Lung (tissue), 16 donors: ENCODE data around the gene EPS15. TPM values are rescaled to one million over a fixed set of nuclear protein-coding genes. Genes with fewer than 3 reads are reported as not detected.

ENCODE experiments used
- ATAC-seq: fragments of 200-7000 bp; cut with Tn5 transposase; one replicate; pipeline ENCODE4 v1.9.1; 2020; ENCODE audit warnings: moderate number of reproducible peaks; ENCODE audit not compliant: insufficient read depth, low FRiP score
- DNase-seq, 3 donors: peaks; one replicate each; pipeline ENCODE4 v3.0.0-alpha.2; 2013 to 2017
- H3K27ac ChIP-seq, 2 donors: one replicate each; pipeline ENCODE4 v1.5.1; 2013; ENCODE audit warnings: mild to moderate bottlenecking in 2 of 2, moderate library complexity in 2 of 2, control low read depth in 1 of 2, inconsistent platforms in 1 of 2, low read depth in 1 of 2, low read length in 1 of 2
- H3K27me3 ChIP-seq, 3 donors: one replicate each; pipeline ENCODE4 v1.5.1; 2013; ENCODE audit warnings: low read length in 2 of 3; ENCODE audit not compliant: control insufficient read depth in 3 of 3, insufficient read depth in 3 of 3
- H3K36me3 ChIP-seq, 4 donors: one replicate each; pipeline ENCODE4 v1.5.1; 2013; ENCODE audit warnings: low read length in 4 of 4, mild to moderate bottlenecking in 1 of 4, moderate library complexity in 1 of 4; ENCODE audit not compliant: control insufficient read depth in 4 of 4, insufficient read depth in 4 of 4
- H3K4me1 ChIP-seq, 5 donors: one replicate each; pipeline ENCODE4 v1.5.1; 2013; ENCODE audit warnings: low read length in 5 of 5, mild to moderate bottlenecking in 2 of 5, moderate library complexity in 1 of 5; ENCODE audit not compliant: control insufficient read depth in 5 of 5, insufficient read depth in 5 of 5
- H3K4me3 ChIP-seq: one replicate; pipeline ENCODE4 v1.5.1; 2013; ENCODE audit warnings: mild to moderate bottlenecking, control low read depth, moderate library complexity
- H3K9ac ChIP-seq, 2 donors: one replicate each; pipeline ENCODE4 v1.5.1; 2013; ENCODE audit warnings: low read length in 2 of 2, control low read depth in 1 of 2; ENCODE audit not compliant: insufficient read depth in 1 of 2
- H3K9me3 ChIP-seq, 4 donors: one replicate each; pipeline ENCODE4 v1.5.1; 2013; ENCODE audit warnings: low read length in 3 of 4, mild to moderate bottlenecking in 1 of 4, moderate library complexity in 1 of 4; ENCODE audit not compliant: control insufficient read depth in 4 of 4, insufficient read depth in 3 of 4
- WGBS, 2 donors: extraction: QIAGEN DNeasy Blood & Tissue Kit; methylation state at CpG; one replicate each; pipeline ENCODE4 v1.1.7; 2013; 5-methylcytosine and 5-hydroxymethylcytosine counted together
- long read RNA-seq, 5 donors: transcript quantifications; one replicate each; lab custom pipeline, GENCODE V29; 2026
- polyA plus RNA-seq, 2 donors: library from polyadenylated mRNA; stranded (reverse); fragments of 200-250 nt; gene quantifications; one replicate each; pipeline ENCODE4 v1.2.1, GENCODE V29; 2013
- total RNA-seq, 2 donors: library from RNA; depleted of rRNA in 1 of 2; stranded (reverse); fragments of >200 nt in 1 of 2; gene quantifications; one replicate each; pipeline ENCODE4 v1.2.1, GENCODE V29; 2014 to 2021
- TF ChIP-seq, protein P1 (sequence below): IDR thresholded peaks from 2 replicates; pipeline ENCODE4 v1.5.1; 2012; ENCODE audit warnings: mild to moderate bottlenecking; ENCODE audit errors: control extremely low read depth, extremely low read depth
- donor health status: control.
- donor health status: control.
- donor health status: Bipolar disorder and iron deficiency.
- donor health status: healthy.
- donor health status: DM: yes; HTN: yes; CAD: no.

Gene EPS15
- total RNA-seq: 10 to 100 TPM; 71.1 to 87.2 TPM
- 10 to 100 TPM; 19.2 to 19.8 TPM for polyA plus RNA-seq
- long read RNA-seq, donor 1, full-length matches to known transcripts: 1 of 56 reads
- long read RNA-seq, donor 1, partial matches to known transcripts: 55 of 56 reads
- long read RNA-seq, donor 1, other reads (novel, unspliced or antisense): 0 of 56 reads
- long read RNA-seq, donor 2, full-length matches to known transcripts: 1 of 1 reads
- long read RNA-seq, donor 2, partial matches to known transcripts: 0 of 1 reads
- long read RNA-seq, donor 2, other reads (novel, unspliced or antisense): 0 of 1 reads
- long read RNA-seq, donor 3, partial matches to known transcripts: 0 of 1 reads
- long read RNA-seq, donor 3, other reads (novel, unspliced or antisense): 0 of 1 reads
- long read RNA-seq, donor 4: 0 reads
- long read RNA-seq, donor 5, full-length matches to known transcripts: 2 of 8 reads
- long read RNA-seq, donor 5, partial matches to known transcripts: 6 of 8 reads
- long read RNA-seq, donor 5, other reads (novel, unspliced or antisense): 0 of 8 reads

DNA sequence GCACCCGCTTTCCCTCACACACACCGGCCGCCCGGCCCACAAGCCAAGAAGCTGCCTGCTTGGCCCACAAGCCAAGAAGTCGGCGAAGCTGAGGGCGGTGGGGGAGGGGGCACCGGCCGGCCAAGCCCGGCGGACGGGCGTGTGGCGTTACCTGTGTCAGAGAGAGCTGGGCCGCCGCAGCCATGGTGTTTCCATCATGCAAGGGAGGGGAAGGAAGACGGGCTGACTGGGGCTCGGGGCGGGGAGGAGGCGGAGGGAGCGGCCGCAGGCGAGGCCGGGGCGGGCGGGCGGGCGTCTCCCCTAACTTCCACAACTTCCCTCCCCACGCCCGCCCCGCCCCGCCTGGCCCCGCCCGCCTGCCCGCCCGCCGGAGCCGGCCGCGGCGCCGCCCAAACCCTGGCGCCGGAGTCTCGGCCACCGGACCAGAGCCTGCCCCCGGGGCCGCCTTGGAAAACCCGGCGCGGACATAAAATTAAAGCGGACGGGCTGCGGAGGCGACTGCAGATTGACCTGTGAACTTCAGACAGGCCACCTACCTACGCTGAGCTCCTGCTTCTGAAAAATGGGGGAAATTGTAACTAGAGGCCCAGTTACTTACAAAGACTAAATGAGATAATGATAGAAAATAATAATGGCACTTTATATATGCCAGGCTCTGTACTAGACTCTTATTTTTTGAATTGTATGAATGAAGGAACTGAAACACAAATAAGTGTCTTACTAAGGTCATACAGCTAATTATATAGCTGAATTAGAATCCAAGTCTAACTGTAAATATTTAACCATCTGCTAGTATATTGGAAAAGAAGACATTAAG lies at the start of gene EPS15:
Gene EPS15, minus strand, starts transcription at position 219 of the 817 bp plus-strand sequence. Its CDS starts 35 bp downstream, at position 184.
- Histone ChIP-seq H3K9ac (peak within 1 kb of the TSS; percentile 48 to 85), H3K9me3 (no peaks in the 10 kb centered on the region), H3K4me1 (peaks cover 1 to 25% (median 11%) of the 10 kb centered on the region in 5 donors), H3K27ac (peak within 1 kb of the TSS; percentile 97 to 98), H3K36me3 (no peaks in the 10 kb centered on the region), H3K4me3 (peak within 1 kb of the TSS; percentile 95), H3K27me3 (no peaks in the 10 kb centered on the region)
- TF ChIP-seq, protein P1, sequence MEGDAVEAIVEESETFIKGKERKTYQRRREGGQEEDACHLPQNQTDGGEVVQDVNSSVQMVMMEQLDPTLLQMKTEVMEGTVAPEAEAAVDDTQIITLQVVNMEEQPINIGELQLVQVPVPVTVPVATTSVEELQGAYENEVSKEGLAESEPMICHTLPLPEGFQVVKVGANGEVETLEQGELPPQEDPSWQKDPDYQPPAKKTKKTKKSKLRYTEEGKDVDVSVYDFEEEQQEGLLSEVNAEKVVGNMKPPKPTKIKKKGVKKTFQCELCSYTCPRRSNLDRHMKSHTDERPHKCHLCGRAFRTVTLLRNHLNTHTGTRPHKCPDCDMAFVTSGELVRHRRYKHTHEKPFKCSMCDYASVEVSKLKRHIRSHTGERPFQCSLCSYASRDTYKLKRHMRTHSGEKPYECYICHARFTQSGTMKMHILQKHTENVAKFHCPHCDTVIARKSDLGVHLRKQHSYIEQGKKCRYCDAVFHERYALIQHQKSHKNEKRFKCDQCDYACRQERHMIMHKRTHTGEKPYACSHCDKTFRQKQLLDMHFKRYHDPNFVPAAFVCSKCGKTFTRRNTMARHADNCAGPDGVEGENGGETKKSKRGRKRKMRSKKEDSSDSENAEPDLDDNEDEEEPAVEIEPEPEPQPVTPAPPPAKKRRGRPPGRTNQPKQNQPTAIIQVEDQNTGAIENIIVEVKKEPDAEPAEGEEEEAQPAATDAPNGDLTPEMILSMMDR: no peak
- DNase-seq: peak; percentile 81 to 92 (median 89)
- 1 to 2% methylated on average over 35 to 55 of the region's 56 CpGs for whole genome bisulfite sequencing, 2 donors
- ATAC-seq: peak; percentile 75

DNA sequence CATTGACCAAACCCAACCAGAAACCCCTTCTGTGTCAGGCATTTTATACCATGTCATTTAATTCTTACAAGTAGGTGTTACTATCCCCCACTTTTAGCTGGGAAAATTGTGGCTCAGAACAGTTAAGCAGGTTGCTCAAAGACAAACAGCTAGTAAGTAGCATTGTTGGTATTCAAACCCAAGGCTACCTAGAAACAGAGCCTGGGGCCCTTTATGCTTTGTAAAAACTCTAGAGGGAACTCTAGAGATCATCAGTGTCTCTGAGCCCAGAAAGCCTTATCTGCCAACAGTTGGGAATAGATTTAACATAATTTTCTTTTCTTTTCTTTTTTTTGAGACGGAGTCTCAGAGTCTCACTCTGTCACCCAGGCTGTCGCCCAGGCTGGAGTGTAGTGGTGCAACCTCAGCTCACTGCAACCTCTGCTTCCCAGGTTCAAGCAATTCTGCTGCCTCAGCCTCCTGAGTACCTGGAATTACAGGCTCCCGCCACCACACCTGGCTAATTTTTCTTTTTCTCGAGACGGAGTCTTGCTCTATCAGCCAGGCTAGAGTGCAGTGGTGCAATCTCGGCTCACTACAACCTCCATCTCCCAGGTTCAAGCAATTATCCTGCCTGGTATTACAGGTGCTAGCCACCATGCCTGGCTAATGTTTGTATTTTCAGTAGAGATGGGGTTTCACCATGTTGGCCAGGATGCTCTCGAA lies 49.3 kb upstream of the EPS15 start:
- Histone ChIP-seq H3K9ac (no peak overlapping the region), H3K27me3 (no peaks in the 10 kb centered on the region), H3K36me3 (no peaks in the 10 kb centered on the region), H3K4me1 (peaks cover 0 to 25% (median 3%) of the 10 kb centered on the region in 5 donors), H3K4me3 (no peak overlapping the region), H3K27ac (peak overlapping the region in 1 of 2 donors; percentile 45), H3K9me3 (no peaks in the 10 kb centered on the region)
- 90 to 94% methylated on average over 7 of the region's 7 CpGs for WGBS, 2 donors
- ATAC-seq (no peak), DNase-seq (no peak)
- TF ChIP-seq, protein P1: no peak

DNA sequence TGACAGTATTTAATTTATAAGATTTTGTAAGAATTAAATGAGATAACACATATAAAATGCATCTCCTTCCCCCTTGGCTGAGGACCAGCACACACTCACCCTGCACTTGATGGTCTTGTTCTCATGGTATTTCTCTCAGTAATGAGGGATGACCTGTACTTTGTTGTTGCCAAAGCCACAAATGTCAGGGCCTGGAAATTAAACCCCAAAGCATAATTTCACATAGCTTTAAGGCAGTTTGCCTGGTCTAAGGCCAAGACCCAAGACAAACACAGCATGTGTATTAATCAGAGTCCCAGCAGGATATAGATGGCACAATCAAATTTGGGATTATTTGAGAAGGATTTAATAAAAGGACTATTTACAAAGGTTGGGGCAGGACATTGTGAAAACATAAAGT lies 48.6 kb upstream of the EPS15 start:
- DNase-seq: no peak
- H3K27ac ChIP-seq: no peak overlapping the region
- TF ChIP-seq, protein P1: no peak
- peaks cover 0 to 25% (median 3%) of the 10 kb centered on the region in 5 donors for H3K4me1 ChIP-seq
- no peaks in the 10 kb centered on the region for H3K9me3 ChIP-seq
- H3K4me3 ChIP-seq: no peak overlapping the region
- H3K36me3 ChIP-seq: no peaks in the 10 kb centered on the region
- no peak overlapping the region for H3K9ac ChIP-seq
- ATAC-seq: no peak
- H3K27me3 ChIP-seq: no peaks in the 10 kb centered on the region
